Activated gamma-delta T cell treated with anti-CD3 and anti-CD28 coated beads, Interleukin-2, amount 50 U/mL, for 16 hours (primary cell): Measurements from ENCODE around the gene CAPN7.

Experiments used
- DNase-seq: peaks from one replicate; pipeline ENCODE4 v3.0.0-alpha.2; 2020; ENCODE audit warnings: low read depth

Gene CAPN7

GRCh38 chr3:15199493-15200105, 6.4 kb upstream of the CAPN7 start:
- DNase-seq = no peak

DNA sequence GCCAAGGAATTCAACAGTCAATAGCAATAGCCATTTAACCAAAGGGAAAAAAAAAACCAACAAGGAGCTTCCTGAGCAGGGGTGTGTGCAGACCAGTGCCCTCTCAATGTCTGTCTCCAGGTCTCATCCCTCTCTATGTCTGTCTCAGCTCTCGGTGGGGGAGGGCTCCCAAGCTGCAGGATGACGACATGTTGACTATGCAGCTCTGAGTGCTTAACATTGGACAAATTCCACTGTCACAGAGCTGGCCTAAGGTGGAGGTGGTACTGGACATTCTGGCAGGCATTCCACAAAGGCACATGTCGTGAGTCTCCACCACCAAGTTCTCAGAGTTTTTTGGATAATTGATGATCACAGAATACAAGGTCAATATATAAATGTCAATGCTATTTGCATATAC, 2.0 kb upstream of the CAPN7 start:
- DNase-seq = no peak

DNA sequence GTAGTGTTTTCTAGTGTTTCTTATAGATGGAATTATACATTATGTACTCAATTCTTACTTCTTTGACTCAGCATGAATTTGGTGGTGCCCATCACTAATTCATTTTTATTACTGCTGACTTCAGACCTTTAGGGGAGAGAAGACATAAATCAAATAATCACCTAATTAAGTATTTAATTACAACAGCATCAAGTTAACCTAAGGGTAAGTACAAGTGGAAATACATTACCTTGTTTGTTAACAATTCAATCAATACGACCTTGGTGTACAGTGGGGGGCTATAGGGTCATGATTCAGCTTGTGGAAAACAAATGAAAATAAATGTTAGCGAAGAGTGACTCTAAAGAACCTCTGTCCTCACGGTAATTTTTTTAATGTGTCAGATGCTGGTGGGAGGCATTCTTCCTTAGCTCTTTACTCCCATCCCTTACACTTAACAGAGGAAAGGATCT, 538 bp upstream of the CAPN7 start:
- no peak for DNase-seq

DNA sequence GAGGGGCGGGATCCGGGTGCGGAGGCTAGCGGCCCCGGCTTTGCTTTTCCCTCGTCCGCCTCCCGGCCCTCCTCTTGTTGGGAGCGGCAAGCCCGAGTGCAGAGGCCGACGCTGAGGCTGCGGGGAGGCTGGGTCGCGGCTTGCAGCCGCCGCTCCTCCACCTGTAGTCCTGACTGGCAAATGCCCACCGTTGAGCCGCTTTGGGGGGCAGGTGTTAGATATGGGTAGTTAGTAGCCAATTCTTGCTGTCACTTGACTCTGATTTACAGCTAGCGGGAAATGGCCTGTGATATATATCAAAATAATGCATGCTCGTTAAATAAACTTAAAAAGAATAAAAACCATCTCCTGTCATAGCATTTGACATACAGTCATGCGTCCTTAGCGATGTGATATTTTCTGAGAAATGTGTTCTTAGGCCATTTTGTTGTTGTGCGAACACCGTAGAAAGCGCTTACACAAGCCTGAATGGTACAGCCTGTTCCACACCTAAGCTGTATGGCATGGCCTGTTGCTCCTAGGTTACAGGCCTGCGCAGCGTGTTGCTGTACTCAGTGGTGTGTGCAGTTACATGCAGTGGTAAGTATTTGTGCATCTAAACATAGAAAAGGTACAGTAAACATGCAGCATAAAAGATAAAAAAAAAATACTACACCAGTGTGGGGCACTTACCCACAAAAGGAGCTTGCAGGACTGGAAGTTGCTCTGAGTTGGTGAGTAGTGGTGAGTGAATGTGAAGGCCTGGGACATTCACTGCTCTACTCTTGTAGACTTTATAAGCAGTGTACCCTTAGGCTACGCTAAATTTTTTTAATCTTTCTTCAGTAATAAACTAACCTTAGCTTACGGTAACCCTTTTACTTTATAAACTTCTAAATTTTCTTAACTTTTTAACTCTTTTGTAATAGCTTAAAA, 873 bp downstream of the CAPN7 start:
- DNase-seq = no peak

DNA sequence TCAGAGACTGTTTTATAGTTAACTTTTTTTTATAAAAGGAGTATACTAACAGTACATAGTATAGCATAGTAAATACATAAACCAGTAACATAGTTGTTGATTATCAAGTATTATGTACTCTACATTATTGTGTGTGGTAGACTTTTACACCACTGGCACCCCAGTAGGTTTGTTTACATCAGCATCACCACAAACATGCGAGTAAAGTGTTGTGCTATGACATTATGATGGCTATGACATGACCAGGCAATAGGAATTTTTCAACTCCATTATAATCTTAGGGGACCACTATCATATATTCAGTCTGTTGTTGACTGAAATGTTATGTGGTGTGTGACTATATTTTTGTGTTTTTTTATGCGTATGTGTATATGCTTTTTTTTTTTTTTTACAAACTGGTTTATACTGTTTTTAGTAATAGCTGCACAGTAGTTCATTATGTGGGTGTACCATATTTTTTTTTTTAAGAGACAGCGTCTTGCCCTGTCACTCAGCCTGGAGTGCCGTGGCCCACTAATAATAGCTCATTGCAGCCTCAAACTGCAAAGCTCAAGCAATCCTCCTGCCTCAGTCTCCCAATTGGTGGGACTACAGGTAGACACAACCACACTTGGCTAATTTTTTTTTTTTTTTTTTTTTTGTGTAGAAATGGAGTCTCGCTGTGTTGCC, 1.9 kb downstream of the CAPN7 start:
- DNase-seq = no peak

GRCh38 chr3:15211937-15212336, 5.9 kb downstream of the CAPN7 start:
- no peak for DNase-seq

DNA sequence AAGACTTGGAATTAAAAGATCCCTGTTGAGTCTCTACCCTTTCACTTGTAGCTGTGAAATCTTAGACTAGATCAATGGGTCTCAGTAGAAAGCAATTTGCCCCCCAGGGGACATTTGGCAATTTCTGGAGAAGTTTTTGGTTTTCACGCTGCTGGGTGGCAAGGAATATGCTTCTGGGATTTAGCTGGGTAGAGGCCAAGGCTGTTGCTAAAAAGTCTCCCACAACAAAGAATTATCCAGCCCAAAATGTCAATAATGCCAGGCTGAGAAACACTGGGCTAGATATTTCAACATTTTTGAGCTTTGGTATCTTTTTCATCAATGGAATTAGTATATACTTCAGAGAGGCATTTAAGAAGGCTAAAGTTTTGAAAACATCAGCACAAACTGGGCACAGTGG, 8.7 kb downstream of the CAPN7 start:
- no peak for DNase-seq

- DNase-seq = no peak
Measured at GRCh38 chr3:15215996-15216395, 9.9 kb downstream of the CAPN7 start.

DNA sequence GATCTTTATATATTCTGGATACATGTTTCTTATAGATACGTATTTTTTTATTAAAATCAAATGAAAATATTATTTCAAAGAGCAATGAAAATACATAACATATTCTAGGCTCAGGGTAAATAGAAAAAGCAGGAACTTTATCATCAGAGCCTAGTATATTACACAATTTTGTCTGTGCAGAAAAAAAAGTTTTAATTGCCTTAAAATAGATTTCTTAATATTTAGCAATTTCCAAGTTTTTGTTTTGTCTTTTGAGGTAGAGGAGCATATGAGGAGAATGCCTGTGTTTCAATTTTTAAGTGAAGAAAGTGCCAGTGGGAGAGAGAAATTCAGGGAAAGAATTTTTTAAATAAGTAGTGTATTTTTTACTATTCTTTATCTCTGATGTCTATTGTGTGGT, 10.5 kb downstream of the CAPN7 start:
- no peak for DNase-seq

DNA sequence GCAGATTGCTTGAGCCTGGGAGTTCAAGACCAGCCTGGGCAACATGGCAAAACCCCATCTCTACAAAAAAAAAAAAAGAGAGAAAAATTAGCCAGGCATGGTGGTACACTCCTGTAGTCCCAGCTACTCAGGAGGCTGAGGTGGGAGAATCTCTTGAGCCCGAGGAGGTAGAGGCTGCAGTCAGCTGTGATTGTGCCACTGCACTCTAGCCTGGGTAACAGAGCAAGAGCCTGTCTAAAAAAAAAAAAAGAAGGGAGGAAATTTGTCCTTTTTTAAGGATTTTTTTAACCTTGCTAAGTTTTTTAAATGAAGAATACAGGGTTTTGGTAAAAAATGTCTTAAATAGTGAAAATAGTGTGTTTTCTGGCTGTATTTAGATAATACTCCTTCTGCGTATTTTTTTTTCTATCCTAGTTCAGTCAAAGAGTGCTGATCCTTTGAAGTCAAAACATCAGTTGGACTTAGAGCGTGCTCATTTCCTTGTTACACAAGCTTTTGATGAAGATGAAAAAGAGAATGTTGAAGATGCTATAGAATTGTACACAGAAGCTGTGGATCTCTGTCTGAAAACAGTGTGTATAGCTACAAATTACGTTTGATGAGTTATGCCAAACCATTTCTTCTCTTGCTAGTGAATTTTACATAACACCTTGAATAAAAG, 11.1 kb downstream of the CAPN7 start:
- DNase-seq = no peak

GRCh38 chr3:15217841-15218267, 11.8 kb downstream of the CAPN7 start:
- DNase-seq = no peak

DNA sequence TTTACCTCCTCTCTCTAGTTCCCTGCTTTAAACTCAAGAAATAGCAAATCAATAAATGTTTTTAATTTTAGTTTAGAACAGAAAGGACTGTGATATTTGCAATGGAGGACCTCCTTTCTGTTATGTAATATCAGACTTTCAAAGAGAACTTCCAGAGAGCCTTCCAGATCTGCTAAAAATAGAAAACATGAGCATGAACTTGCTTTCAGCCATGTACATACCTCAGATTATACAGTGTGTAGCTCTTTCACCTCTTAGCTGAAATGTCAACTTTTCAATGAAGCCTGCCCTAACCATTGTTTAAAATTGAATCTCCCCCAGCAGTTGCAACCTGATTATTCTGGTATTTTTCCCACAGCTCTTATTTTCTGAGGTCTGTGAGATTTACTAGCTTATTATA, 12.6 kb downstream of the CAPN7 start:
- DNase-seq = no peak

DNA sequence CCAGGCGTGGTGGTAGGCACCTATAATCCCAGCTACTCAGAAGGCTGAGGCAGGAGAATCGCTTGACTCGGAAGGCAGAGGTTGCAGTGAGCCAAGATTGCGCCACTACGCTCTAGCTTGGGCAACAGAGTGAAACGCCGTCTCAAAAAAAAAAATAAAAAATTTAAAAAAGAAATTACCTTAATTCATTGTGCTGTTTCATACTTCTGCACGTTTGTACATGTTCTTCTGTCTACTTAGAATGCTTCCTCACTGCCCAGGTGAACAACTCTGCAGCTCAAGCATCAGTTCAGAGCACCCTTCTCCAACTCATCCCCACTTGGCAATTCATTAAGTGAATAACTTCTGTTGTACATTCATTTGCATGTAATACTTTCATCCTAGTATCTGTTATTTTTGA, 14.0 kb downstream of the CAPN7 start:
- DNase-seq = no peak

GRCh38 chr3:15220661-15221060, 14.6 kb downstream of the CAPN7 start:
- DNase-seq = no peak

GRCh38 chr3:15221574-15222217, 15.7 kb downstream of the CAPN7 start:
- DNase-seq = no peak

DNA sequence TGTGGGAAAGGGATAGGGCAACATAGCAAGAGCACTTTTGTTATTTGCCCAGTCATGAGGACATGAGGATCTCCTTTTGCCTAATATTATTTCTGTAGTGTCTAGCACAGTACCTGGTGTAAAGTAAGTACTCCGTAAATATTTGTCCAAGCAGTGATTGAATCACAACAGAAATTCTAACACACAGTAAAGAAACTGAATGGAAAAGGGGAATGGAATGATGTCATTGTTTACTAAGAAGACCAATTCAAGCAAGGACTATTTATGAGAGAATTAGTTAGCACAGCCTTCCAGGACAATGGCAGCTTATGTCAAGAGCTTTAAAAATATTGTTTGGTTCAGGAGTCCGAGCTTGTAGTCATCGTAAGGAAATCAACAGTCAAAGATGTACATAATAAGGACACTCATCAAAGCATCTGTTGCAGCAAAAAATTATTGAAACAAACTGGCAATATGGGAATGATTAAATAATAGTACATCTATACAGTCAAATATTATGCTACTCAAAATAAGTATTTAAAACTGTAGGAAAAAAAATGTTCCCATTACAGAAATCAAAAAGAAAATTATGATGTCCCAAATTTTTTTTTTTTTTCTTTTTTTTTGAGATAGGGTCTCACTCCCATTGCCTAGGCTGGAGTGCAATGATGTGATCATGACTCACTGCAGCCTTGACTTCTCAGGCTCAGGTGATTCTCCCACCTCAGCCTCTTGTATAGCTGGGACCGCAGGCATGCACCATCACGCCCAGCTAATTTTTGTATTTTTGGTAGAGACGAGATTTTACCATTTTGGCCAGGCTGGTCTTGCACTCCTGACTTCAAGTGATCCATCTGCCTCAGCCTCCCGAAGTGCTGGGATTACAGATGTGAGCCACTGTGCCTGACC, 17.9 kb downstream of the CAPN7 start:
- no peak for DNase-seq

- DNase-seq = no peak
Measured at GRCh38 chr3:15228147-15228546, 22.1 kb downstream of the CAPN7 start.

DNA sequence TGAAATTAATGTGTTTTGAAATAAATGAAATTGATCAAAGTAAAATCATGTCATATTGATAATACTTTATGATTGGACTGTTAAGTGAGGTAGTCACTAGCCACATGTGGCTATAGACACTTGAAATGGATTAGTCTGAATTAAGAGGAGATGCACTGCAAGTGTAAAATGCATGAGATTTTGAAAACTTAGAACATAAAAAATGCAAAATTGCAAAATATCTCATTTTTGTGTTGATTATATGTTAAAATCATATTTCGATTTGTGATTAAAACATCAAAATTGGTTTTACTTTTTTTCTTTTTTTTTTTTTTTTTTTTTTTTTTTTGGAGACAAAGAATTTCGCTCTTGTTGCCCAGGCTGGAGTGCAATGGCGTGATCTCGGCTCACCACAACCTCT, 23.2 kb downstream of the CAPN7 start:
- DNase-seq = no peak

- peak; percentile 7 for DNase-seq
Measured at GRCh38 chr3:15241341-15241740, 35.3 kb downstream of the CAPN7 start.

DNA sequence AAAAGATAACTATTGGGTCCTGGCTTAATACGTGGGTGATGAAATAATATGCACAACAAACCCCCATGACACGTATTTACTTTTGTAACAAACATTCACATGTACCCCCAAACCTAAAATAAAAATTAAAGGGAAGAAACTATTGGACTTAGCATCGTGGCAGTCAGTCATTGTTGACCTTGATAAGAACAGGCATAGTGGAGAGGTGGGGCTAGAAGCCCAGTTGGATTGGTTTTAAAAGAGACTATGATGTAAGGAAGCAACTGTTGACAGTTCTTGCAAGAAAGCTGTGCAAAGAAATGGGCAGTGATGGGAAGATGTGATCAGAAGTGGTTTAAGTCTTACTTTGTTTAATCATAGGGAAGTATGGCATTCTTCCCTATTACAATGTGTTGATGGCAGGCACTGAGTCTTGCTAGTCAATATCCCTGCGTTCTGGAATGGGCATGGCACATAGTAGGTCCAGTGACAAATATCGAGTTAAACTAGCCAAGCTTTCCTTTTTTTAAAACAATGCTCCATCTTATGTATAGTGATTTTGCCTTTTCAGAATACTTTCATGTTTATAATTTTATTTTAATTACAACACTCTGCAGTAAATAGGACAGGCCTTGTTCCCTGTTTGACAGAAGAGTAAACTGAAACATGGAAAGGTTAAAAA, 37.9 kb downstream of the CAPN7 start:
- no peak for DNase-seq
